ENCODE data around the gene LYZL4.
A peak's percentile ranks its signal among the peaks of the same experiment; 100 is the strongest.

LYZL4 gene

GRCh38 chr3:42446111-42447050 lies 36.0 kb upstream of the LYZL4 start:
- TF ChIP-seq CTCF (IDR thresholded peaks at IDR 0.05; ENCODE audit: low read depth, low read length), result no peak
- no peak for DNase-seq (ENCODE audit: extremely low read depth, low read depth)

GRCh38 chr3:42443819-42444436 lies 33.5 kb upstream of the LYZL4 start:
- TF ChIP-seq CTCF (IDR thresholded peaks at IDR 0.05; ENCODE audit: low read depth, low read length), result no peak; the same call in none of the 2 replicates
- peak; percentile 39 for DNase-seq (ENCODE audit: extremely low read depth, low read depth)

- TF ChIP-seq CTCF (IDR thresholded peaks at IDR 0.05; ENCODE audit: low read depth, low read length), result no peak
- no peak for DNase-seq (ENCODE audit: extremely low read depth, low read depth)
Observed at GRCh38 chr3:42443292-42443691, 32.9 kb upstream of the LYZL4 start.

GRCh38 chr3:42442640-42443039 lies 32.2 kb upstream of the LYZL4 start:
- no peak; the same call in 1 of the 2 replicates for TF ChIP-seq CTCF (IDR thresholded peaks at IDR 0.05; ENCODE audit: low read depth, low read length)
- no peak for DNase-seq (ENCODE audit: extremely low read depth, low read depth)

GRCh38 chr3:42441791-42442190 lies 31.4 kb upstream of the LYZL4 start:
- TF ChIP-seq CTCF (IDR thresholded peaks at IDR 0.05; ENCODE audit: low read depth, low read length), result no peak
- DNase-seq (ENCODE audit: extremely low read depth, low read depth), result no peak

GRCh38 chr3:42440924-42441323 lies 30.5 kb upstream of the LYZL4 start:
- no peak for DNase-seq (ENCODE audit: extremely low read depth, low read depth)
- TF ChIP-seq CTCF (IDR thresholded peaks at IDR 0.05; ENCODE audit: low read depth, low read length), result no peak

All from AG09319 (cell line).